HL-60 (cell line): ENCODE measurements around the gene PTGES3.

ENCODE experiments used
- DNase-seq, 2 experiments: peaks; one replicate each; pipeline ENCODE4 v3.0.0-alpha.2; 2010 to 2020; ENCODE audit warnings: low read depth in 1 of 2, low spot score in 1 of 2
- H3K27ac ChIP-seq: fragments of 250-450 bp; sonication (Bioruptor Pico); replicated peaks from 2 replicates; pipeline ENCODE4 v1.5.1; 2020; ENCODE audit warnings: mild to moderate bottlenecking, moderate library complexity
- H3K27me3 ChIP-seq: fragments of 250-450 bp; sonication (Bioruptor Pico); 2 replicates; pipeline ENCODE4 v1.5.1; 2021; ENCODE audit warnings: mild to moderate bottlenecking, moderate library complexity; ENCODE audit not compliant: insufficient read depth, poor library complexity, severe bottlenecking
- H3K4me3 ChIP-seq: replicated peaks from 2 replicates; pipeline ENCODE4 v1.5.1; 2011; ENCODE audit warnings: mild to moderate bottlenecking, control low read depth, low read length; ENCODE audit not compliant: insufficient read depth
- GABPA ChIP-seq: IDR thresholded peaks from 2 replicates; pipeline ENCODE4 v1.6.1; 2012; ENCODE audit warnings: low read depth
- POLR2AphosphoS5 ChIP-seq: IDR thresholded peaks from 2 replicates; pipeline ENCODE4 v1.6.1; 2012; ENCODE audit warnings: low read depth
- REST ChIP-seq: IDR thresholded peaks from 2 replicates; pipeline ENCODE4 v1.6.1; 2012; ENCODE audit warnings: low read depth; ENCODE audit not compliant: insufficient replicate concordance
- SPI1 ChIP-seq: IDR thresholded peaks from 2 replicates; pipeline ENCODE4 v1.6.1; 2012; ENCODE audit warnings: low read depth, mild to moderate bottlenecking, borderline replicate concordance
- TF ChIP-seq, protein P1 (sequence below): IDR thresholded peaks from one replicate; pipeline ENCODE4 v1.5.1; 2011; ENCODE audit warnings: low read length, control low read depth, inconsistent platforms; ENCODE audit not compliant: insufficient read depth

Gene PTGES3

GRCh38 chr12:56634242-56634836, 53.7 kb downstream of the PTGES3 start:
- no peaks in the 10 kb centered on the region for H3K27me3 ChIP-seq
- TF ChIP-seq SPI1: no peak
- TF ChIP-seq, protein P1, sequence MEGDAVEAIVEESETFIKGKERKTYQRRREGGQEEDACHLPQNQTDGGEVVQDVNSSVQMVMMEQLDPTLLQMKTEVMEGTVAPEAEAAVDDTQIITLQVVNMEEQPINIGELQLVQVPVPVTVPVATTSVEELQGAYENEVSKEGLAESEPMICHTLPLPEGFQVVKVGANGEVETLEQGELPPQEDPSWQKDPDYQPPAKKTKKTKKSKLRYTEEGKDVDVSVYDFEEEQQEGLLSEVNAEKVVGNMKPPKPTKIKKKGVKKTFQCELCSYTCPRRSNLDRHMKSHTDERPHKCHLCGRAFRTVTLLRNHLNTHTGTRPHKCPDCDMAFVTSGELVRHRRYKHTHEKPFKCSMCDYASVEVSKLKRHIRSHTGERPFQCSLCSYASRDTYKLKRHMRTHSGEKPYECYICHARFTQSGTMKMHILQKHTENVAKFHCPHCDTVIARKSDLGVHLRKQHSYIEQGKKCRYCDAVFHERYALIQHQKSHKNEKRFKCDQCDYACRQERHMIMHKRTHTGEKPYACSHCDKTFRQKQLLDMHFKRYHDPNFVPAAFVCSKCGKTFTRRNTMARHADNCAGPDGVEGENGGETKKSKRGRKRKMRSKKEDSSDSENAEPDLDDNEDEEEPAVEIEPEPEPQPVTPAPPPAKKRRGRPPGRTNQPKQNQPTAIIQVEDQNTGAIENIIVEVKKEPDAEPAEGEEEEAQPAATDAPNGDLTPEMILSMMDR: no peak
- no peak for TF ChIP-seq POLR2AphosphoS5
- TF ChIP-seq REST: no peak
- no peak for TF ChIP-seq GABPA
- peak overlapping the region; percentile 77 for H3K4me3 ChIP-seq
- peak overlapping the region; percentile 74 for H3K27ac ChIP-seq
- no peak for DNase-seq

DNA sequence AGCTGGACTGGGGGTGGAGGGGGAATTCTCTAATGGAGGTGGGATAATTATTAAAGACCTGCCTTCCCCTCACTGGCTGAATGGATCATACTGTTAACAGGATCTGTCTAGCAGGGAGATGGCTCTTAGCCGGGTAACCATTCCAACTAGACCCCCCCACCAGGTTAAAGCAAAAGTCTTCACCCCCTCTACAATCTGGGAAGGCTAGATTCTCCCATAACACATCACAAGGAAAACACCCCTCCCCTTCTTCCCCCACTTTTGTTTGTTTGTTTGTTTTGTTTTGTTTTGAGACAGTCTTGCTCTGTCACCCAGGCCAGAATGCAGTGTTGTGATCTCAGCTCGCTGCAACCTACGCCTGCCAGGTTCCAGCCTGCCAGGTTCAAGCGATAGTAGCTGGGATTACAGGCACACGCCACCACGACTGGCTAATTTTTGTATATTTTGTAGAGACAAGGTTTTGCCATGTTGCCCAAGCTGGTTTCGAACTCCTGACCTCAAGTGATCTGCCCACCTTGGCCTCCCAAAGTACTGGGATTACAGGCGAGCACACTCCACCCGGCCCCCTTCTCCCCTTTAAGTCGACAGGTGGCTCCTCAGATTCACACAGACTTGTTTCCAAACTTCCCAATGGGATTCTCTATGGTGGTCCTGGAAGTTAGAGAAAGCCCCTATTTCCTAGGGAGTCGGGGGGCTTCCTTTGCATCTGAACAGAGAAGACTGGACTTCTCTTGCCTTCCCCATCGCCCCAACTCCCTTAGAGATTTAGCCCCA, 54.4 kb downstream of the PTGES3 start:
- H3K27ac ChIP-seq: no peak overlapping the region

DNA sequence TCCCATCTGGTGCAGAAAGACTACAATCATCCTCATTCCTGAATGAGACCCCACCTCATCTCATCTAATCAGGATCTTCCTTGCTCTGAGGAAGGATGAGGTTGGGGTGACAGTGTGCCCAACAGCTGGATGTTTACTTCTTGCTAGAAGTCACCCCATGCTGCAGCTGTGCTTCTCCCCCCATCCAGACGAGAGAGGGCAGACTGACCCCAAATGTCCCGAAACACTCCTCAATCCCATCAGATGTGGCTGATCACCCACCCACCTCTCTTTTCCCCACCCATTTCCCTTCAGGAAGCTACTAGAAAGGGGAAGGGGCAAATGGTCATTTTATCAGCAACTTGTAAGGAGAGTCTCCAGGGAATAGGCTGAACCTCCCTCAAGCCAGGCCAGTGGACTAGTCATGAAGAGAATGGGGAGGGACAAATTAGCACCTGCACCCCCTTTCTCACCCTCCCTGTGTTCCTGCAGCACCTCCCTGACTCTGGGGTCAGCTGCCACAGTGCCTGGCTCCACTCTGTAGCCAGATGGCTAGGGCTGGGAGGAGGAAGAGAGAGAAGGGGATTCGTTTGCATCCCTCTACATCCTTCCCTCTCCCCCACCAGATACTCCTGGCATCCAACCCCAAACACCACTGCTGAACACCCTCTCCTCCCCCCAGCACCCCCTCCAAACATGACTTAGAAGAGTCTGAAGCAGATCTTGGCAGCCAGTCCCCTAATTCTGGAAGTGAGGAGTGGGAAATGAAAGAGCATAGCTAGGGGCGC, 55.2 kb downstream of the PTGES3 start:
- H3K27me3 ChIP-seq: no peaks in the 10 kb centered on the region
- no peak overlapping the region for H3K27ac ChIP-seq
- TF ChIP-seq, protein P1: no peak
- TF ChIP-seq SPI1: no peak
- no peak for TF ChIP-seq POLR2AphosphoS5
- TF ChIP-seq GABPA: no peak
- no peak for TF ChIP-seq REST
- no peak for DNase-seq
- no peak overlapping the region for H3K4me3 ChIP-seq

More for the DNA sequence above, 54.4 kb downstream of the PTGES3 start:
- no peak for DNase-seq
- TF ChIP-seq GABPA (no peak), POLR2AphosphoS5 (no peak)
- no peaks in the 10 kb centered on the region for H3K27me3 ChIP-seq
- H3K4me3 ChIP-seq: peak overlapping the region; percentile 77
